Lower leg skin (tissue), 4 donors: ENCODE data around the gene SCUBE1. TPM values are rescaled to one million over a fixed set of nuclear protein-coding genes. Genes with fewer than 3 reads are reported as not detected.

Experiments
- DNase-seq, 2 donors: peaks; one replicate each; pipeline ENCODE4 v3.0.0-alpha.2; 2019; ENCODE audit warnings: low spot score in 2 of 2
- H3K4me3 ChIP-seq: fragments of 200-600 bp; sonication (generic); 2 replicates; pipeline ENCODE4 v1.5.1; 2017; ENCODE audit warnings: mild to moderate bottlenecking, low read depth; ENCODE audit not compliant: poor library complexity, severe bottlenecking
- CTCF ChIP-seq, 3 donors: fragments of 450-650 bp; IDR thresholded peaks; one replicate each; pipeline ENCODE4 v1.5.1; 2016; ENCODE audit warnings: antibody characterized with exemption in 3 of 3, mild to moderate bottlenecking in 3 of 3, moderate library complexity in 2 of 3
- POLR2A ChIP-seq, 2 donors: fragments of 450-650 bp; IDR thresholded peaks; one replicate each; pipeline ENCODE4 v1.6.1; 2016 to 2017; ENCODE audit warnings: antibody characterized with exemption in 2 of 2, mild to moderate bottlenecking in 1 of 2, moderate library complexity in 1 of 2
- WGBS, 2 donors: methylation state at CpG; one replicate each; pipeline ENCODE4 v1.1.5; 2018; 5-methylcytosine and 5-hydroxymethylcytosine counted together
- intact Hi-C: fragments of 100-400 bp; cut with DNase I; formaldehyde crosslinking; loops from one replicate; pipeline ENCODE4 v1.15.0; 2023; ENCODE audit warnings: low total_unique reads
- total RNA-seq, 4 donors: library from RNA; depleted of rRNA; stranded (reverse); fragments of >200 nt; gene quantifications; one replicate each; pipeline ENCODE4 v1.1.0, GENCODE V29; 2016

Gene SCUBE1
- total RNA-seq, 4 donors from 2014 or later: 0.20 to 1.1 (median 0.28) TPM

- TF ChIP-seq POLR2A (IDR thresholded peaks at IDR 0.05) (no peak), CTCF (IDR thresholded peaks at IDR 0.05) (no peak)
- intact Hi-C loops: no loop called here
- H3K4me3 ChIP-seq: no peak overlapping the region
- DNase-seq: no peak
- 91% methylated on average over 22 of the region's 23 CpGs for WGBS, 2 donors
Observed at GRCh38 chr22:43169310-43170130, 173.7 kb downstream of the SCUBE1 start.

GRCh38 chr22:43168471-43169309, 174.5 kb downstream of the SCUBE1 start:
- 72 to 78% methylated on average over 16 to 20 of the region's 25 CpGs for WGBS, 2 donors
- intact Hi-C loops: no loop called here
- no peak for DNase-seq

GRCh38 chr22:43167001-43167589, 176.1 kb downstream of the SCUBE1 start:
- DNase-seq: no peak
- H3K4me3 ChIP-seq: no peak overlapping the region
- TF ChIP-seq CTCF (IDR thresholded peaks at IDR 0.05) (no peak), POLR2A (IDR thresholded peaks at IDR 0.05) (no peak)
- intact Hi-C loops: no loop called here
- 86 to 88% methylated on average over 19 of the region's 19 CpGs for WGBS, 2 donors

More at GRCh38 chr22:43168471-43169309, 174.5 kb downstream of the SCUBE1 start:
- TF ChIP-seq CTCF (IDR thresholded peaks at IDR 0.05) (no peak), POLR2A (IDR thresholded peaks at IDR 0.05) (no peak)
- H3K4me3 ChIP-seq: no peak overlapping the region

- no peak overlapping the region for H3K4me3 ChIP-seq
- 85 to 87% methylated on average over 22 to 23 of the region's 23 CpGs for WGBS, 2 donors
- no peak for DNase-seq
- TF ChIP-seq CTCF (IDR thresholded peaks at IDR 0.05) (no peak), POLR2A (IDR thresholded peaks at IDR 0.05) (no peak)
- intact Hi-C loops: no loop called here
Observed at GRCh38 chr22:43166132-43166930, 176.8 kb downstream of the SCUBE1 start.

DNA sequence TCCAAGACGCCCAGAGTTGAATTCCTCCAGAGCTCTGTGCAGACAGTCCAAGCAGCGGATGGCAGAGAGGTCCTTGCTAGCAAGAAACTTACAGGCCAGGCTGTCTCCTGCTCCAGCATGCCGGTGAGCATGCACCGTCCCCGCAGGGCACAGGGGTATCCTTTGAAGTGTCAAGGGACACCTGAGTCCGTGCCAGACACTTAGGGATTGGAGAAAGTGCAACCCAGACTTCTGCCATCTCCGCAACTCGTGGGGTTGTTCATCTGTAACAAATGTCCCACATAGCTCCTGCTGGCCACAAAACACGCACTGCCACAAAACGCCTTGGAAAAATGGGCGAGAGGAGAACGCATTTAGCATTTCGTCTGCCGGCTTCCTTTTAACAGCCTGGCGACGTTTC, 178.5 kb downstream of the SCUBE1 start:
- DNase-seq: no peak
- 27% methylated on average over 16 of the region's 16 CpGs for WGBS, 2 donors
- H3K4me3 ChIP-seq: no peak overlapping the region
- no peak for TF ChIP-seq POLR2A (IDR thresholded peaks at IDR 0.05)
- TF ChIP-seq CTCF (IDR thresholded peaks at IDR 0.05): no peak
- intact Hi-C loops: no loop called here
